GM19452 (cell line): ENCODE data around the gene ANGPT4.

Source experiments
- ATAC-seq: cut with Tn5 transposase; IDR thresholded peaks from one replicate; pipeline ENCODE4 v1.9.1; 2021; ENCODE audit not compliant: unreplicated experiment

Gene ANGPT4, protein sequence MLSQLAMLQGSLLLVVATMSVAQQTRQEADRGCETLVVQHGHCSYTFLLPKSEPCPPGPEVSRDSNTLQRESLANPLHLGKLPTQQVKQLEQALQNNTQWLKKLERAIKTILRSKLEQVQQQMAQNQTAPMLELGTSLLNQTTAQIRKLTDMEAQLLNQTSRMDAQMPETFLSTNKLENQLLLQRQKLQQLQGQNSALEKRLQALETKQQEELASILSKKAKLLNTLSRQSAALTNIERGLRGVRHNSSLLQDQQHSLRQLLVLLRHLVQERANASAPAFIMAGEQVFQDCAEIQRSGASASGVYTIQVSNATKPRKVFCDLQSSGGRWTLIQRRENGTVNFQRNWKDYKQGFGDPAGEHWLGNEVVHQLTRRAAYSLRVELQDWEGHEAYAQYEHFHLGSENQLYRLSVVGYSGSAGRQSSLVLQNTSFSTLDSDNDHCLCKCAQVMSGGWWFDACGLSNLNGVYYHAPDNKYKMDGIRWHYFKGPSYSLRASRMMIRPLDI

DNA sequence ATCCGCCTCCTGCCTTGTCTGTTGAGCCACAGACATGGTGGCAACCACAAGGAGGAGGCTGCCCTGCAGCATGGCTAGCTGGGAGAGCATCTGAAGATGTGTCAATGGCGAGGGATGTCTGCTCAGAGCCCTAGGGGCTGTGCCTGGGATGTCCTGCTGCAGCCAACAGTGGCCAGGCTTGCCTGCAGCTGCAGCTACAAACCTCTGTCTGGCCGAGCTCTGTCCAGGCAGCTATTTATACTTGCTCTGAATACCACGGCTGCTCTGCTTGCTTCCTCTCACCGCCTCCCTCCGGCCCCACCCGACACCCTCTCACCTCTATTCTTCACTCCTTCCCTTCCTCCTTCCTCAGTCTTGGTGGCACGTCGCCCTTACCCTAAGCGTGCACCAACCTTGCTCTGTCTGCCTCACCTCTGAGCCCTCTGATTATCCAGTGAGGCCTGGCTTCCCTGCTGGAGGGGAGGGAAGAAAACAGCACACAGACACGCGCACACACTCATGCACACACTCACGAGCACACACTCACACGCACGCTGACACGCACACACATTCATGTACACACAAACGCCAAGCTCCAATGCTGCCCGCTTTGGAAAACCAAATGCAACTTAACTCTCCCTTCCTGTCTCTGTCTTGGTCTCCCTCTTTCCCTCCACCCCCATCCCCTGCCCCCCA lies at the start of gene ANGPT4:
Gene ANGPT4, minus strand, starts transcription at position 210 of the 675 bp plus-strand sequence. Its CDS starts 120 bp downstream, at position 90.
- no peak for ATAC-seq

DNA sequence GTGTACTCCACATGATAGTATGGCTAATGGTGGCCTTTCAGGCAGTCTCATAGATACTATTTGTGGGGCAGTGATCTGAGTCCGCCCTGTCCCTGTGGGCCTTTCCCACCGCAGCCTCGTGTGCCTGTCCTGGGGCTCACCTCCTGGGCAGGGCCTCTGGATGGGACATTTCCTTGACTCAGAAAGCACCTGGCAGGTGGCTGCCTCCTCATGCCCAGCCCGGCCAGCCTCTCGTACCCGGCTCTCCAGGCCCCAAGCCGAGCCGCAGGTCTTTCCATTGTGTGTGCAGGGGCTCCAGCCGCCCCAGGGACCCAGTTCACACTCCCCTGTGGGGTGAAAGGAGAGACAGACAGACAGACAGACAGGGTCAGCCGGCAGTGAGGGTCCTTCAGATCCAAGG lies 47.7 kb upstream of the ANGPT4 start:
- ATAC-seq: no peak

DNA sequence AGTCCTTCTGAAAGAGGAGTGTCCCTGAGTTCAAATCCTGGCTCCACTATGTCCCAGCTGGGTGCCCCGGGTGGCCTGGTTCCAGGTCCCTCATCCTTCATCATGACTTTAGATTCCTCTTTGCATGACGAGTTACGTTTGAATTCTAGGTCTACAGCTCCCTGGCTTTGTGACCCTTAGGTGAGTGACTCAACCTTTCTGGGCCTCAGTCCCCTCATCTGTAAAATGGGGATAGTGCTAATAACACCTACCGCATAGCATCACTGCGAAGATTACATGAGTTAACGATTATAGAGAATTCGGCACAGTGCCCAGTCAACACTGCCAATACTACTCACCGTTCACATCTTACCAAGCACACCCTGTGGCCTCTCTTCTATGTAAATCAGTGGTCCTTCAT lies 46.5 kb upstream of the ANGPT4 start:
- ATAC-seq: no peak

DNA sequence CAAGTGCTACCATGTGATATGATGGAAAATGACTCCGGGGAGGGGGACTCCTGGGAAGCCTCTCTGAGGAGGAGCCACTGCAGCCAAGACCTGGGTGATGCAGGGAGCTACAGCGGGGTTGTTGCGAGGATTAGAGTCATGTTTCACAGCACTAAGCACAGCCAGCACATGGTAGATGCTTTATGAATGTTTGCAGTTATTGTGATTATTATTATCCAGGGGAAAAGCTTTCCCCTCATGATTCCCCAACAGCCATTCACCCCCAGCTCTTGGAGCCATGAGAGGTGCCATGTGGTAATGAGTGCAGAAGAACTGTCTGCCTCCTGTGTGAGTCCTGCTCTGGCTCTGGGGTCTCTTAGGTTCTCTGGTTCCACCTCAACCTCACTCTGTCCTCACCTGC lies 46.1 kb upstream of the ANGPT4 start:
- ATAC-seq: no peak

DNA sequence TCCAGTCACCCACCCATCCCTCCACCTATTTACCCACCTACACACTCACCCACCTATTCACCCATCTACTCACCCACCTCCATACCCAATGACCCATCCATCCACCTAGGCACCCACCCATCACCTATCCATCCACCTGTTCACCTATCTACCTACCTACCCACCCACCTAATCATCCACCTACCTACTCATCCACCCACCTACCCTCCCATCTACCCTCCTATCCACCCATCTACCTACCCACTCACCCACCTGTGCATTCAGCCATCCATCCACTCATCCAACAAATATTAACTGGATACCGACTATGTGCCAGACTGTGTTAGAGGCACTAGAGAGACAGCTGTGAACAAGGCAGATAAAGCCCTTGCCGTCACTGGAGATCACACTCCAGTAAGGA lies 45.6 kb upstream of the ANGPT4 start:
- no peak for ATAC-seq

DNA sequence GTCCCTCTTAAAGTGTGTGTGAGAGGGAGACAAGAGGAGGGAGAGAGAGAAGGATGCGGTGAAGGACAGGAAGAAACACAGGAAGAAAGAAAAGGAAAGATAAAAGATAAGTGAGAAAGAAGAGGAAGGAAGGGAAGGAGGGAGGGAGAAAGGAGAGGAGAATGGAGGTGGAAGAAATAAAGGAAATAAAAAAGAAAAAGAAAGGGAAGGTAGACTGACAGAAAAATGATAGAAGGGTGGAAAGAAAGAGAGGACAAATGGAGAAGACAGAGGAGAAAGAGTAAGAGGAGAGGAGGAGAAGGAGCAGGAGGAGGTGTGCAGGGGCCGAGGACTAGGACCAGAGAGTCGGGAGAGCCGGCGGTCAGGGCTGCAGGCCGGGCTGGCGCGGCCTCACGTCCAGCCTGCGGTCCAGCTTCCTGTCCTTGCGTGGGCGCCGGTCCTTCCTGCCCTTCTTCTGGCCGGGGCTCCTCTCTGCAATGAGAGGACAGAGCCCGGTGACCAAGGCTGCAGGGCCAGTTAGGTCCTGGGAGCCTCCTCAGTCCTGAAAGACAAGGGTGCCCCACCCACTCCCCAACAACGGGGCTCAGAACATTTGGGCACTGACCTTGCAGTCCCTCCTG lies 44.0 kb upstream of the ANGPT4 start:
- no peak for ATAC-seq

DNA sequence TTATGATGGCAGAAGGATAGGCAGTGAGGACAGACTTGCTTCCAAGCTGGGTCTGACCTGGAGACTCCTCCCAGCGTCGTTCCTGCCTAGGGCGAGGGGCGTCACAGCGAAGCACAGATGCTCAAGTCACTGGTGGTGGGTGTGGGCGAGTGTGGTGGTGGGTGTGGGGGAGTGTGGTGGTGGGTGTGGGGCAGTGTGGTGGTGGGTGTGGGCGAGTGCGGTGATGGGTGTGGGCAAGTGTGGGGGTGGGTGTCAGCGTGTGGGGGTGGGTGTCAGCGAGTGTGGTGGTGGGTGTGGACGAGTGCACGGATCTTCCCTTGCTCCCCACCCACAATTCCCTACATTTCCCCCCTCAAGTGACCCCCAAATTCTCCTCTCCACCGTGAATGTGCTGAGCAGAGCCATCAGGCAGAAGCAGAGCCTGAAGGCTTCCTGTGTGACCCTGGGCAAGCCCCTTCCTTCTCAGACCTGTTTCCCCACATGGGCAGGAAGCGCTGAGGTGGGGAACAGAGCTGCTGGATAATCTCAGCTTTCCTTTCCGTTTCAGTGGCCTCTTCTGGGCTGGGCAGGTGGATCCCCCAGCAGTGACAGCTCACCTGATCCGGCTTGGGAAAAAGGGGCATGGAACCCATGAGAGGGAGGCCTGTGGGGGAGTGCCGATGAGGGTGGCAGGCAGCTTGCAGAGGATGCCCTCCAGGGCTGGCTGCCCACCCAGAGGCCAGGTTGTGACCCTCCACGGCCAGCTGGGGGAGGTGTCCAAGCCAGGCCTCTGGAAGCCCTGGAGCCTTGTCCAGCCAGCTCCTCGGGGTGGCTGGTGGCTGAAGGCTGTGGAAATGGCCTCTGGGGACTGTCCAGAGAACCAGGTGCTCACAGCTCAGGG lies 43.0 kb upstream of the ANGPT4 start:
- ATAC-seq: no peak

DNA sequence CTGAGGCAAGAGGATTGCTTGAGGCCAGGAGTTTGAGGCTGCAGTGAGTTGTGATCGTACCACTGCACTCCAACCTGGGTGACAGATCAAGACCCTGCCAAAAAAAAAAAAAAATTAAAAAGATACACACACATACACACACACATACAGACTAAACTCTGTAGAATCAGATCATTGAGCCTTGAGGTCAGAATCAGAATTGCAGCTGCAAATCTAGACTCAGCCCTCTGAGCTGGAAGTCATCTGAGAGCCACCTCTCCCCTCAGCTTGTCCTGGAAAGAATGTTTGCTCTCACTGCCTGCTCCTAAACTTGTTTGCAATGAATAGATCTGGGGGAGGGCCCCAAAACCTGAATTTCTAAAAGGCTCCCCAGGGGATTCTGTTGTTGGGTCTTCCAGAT lies 41.4 kb upstream of the ANGPT4 start:
- no peak for ATAC-seq

DNA sequence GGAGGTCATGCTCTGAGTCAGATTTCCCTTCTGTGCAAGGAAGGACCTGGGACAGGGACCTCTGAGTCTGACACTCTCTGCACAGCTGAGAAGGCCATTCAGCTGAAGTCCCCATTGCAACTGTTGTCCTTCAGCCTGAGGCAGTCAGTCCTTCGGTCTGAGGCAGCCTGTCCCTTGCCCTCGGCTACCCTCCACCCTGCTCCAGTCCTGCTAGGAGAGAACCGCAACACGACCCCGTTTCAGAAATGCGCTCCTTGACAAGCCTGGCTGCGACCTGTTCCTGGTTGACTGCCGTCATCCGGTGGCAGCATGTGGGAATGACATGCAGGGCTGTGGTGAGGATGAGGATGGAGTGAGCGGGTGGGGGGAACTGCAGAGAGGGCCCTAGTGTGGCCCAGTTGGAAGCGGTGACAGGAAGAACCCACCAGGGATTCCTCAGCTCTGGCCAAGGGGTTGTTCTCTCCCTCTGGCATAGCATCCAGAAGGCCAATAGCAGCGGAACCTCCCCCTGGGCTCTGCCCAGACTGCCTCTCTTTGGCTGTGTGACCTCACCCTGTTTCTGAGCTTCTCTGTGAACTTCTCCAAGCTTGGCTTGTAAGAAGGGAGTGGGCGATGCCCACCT lies 40.3 kb upstream of the ANGPT4 start:
- no peak for ATAC-seq

DNA sequence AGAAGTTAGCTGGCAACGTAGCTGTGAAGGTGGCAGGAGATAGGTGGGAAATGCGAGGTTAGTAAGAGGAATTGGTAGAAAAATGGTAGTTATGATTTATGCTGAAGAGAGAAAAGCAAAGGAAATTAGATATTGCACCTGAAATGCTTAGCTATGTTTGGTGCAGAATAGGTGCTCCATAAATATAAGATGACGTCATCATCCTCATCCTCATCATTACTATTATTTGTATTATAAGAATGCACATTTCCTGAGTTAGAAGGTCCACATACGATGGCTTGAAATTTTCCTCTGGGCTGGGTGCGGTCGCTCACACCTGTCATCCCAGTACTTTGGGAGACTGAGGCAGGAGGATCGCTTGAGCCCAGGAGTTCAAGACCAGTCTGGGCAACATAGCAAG lies 39.5 kb upstream of the ANGPT4 start:
- ATAC-seq: no peak

DNA sequence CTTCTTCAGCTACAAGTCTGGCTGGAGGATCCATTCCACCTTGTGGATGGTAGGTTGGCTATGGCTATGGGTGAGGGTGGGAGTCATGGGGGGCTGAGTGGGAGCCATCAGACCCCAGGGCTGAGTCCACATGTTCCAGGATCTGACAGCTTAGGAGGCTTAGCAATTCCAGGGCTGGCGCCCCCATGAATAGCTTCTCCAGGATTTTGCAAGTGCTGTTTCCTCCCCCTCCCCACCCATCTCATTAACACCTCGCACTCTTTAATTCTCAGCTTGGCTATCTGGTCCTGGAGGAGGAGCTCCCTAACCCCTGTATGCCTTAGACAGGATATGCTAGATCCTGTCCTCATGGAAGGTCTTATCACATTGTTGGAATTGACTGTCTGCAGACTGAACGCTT lies 39.0 kb upstream of the ANGPT4 start:
- ATAC-seq: no peak

DNA sequence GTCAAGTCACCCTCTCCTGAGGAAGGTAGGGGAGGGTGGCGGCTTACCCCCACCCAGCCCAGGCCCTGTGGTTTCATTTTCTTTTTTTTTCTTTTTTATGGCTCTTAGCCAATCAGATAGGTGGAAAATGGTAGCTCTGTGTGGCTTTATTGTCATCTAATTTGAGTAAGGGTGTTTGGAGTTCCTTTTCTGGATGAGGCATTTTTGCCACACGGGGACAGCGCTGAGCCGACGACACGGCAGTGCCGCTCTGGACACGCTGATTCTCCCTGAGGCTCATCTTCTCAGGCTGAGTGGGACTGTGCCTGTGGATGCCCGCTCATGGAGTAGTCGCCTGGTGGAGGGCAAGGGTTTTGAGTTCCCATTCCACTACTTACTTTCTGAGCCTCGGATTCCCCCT lies 37.6 kb upstream of the ANGPT4 start:
- ATAC-seq: no peak

DNA sequence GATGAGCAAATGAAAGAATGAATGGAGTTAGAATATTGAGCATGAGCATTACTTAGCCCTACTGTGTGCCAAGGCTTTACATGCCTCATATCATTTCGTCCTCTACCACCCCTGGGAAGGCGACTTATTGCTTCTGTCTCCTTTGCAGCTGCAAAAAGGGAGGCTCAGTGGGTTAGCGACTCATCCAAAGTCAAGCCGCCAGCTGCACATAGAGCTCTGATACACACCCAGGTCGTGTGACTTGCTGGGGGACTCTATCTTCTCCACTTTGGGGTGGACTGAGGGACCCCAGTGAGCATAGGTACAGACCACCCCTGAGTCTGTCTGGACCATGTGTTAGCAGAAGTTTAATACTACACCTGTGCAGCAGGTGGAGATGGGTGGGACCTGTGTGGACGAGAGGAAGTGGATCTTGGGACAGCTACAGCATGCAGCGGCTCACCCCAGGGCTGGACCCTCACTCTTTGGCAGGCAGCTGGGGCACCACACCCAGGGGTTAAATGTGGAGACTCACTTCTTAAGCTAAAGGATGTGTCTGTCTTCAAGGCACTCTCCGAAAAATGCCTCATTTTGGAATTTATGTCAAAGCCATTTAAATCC lies 36.2 kb upstream of the ANGPT4 start:
- no peak for ATAC-seq

DNA sequence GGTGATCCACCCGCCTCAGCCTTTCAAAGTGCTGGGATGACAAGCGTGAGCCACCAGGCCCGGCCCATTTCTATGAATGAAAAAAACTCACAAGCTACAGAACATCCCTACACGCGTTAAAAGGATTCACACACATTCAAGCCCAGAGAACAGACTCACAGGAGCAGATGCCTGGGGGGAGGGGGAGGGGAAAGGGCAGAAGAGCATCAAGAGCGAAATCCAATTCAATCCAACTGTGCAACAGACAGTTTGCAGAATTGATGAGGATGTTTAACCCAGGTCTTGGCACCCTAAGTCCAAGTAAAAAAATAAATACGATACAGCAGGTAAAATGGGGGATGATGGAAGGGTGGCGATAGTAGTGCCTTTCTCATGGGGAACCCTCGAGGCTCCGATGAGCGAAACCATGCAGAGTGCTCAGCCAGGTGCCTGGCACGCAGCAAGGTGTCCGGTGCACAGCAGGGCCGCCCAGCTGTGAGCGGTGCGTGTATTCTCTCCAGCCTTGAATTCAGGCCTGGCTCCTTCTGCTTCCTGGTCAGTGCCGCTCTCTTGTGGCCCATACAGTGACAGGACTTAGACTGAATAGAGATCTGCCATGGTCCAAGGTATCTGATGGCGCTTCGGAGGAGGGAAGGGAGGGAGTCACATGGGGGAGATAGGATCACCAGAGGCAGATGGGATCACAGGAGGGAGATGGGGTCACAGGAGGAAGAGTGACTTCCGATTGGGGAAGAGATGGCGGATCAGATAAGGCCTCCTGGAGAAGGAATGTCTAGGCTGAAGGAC lies 35.4 kb upstream of the ANGPT4 start:
- no peak for ATAC-seq

DNA sequence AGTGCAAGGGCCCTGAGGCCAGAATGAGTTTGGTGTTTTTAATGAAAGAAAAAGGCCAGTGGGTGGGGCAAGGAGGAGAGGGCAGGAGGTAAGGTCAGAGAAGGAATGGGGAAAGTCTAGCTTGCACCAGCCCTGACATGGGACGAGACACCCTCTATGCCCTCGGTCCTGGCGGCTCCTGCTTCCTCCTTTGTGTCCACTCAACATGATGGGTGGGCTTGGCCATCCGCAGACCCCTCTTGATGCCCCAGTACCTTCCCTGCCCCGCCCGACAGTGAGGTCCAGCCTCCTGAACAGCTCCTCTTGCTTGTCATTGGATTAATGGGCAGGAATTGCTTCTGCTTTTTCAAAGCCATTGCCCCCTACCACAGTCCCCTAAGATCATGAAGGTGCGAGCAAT lies 33.6 kb upstream of the ANGPT4 start:
- no peak for ATAC-seq

DNA sequence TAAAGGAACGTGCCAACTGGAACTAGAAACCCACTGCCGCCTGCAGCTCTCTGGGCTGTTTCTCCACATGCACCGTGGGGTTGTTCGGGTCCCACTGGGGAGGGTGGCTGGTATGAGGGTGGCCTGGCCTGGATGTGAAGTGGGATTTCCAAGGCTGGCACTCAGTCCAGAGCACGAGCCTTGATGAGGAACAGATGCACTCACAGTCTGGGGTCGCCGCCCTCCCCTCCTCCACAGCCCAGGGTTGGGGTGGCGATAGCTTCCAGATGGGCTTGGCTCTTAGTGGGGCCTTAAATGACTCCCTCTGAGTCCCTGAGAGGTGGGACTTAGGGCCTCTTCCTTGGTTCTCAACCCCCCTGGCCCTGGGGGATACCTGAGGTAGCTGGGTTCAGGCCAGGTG lies 30.7 kb upstream of the ANGPT4 start:
- no peak for ATAC-seq

DNA sequence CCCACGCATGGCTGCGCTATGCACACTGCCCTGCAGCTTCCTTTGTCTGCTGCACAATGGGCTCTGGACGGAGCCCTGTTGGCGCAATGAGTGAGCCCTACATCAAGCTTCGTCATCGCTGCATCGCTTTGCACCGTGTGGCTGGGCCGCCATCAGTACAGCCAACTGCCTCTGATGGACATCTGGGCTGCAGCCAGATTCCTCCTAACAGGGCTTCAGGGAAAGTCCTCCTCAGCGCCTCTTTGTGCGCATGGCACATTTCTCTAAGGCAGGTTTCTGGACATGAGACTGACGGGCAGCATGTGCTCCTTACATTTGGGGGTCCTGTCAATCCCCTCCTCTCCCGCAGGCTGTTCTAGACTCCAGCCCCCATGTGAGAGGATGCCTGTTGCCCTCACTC lies 29.7 kb upstream of the ANGPT4 start:
- ATAC-seq: no peak

DNA sequence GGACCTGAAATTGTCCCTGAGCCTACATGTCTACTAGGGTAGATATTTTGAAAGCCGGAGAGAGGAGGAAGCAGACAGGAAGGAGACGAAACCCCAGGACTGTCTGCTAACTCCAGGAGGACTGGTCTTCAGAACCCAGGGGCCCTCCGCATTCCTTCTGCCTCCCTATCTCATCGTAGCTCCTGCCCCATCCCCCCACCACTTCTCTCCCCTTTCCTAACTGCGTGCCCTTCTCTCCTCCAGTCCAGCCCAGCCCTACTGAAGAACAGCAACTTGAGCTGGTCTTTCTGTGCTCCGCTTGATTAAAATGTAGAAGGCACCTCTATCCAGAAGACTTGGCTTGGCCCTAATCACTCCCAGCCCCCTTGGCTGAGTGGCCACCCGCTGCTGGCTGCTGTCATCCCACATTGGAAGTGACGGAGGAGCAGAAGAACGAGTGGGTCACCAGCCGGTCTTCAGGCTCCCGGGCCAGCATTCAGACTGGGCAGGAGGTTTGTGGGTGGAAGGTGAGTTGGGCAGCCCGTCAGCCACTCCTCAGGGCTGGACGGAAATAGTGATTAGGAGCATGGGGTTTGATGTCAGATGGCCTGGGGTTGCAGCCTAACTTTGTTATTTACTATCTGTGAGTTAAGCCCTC lies 28.8 kb upstream of the ANGPT4 start:
- no peak for ATAC-seq

DNA sequence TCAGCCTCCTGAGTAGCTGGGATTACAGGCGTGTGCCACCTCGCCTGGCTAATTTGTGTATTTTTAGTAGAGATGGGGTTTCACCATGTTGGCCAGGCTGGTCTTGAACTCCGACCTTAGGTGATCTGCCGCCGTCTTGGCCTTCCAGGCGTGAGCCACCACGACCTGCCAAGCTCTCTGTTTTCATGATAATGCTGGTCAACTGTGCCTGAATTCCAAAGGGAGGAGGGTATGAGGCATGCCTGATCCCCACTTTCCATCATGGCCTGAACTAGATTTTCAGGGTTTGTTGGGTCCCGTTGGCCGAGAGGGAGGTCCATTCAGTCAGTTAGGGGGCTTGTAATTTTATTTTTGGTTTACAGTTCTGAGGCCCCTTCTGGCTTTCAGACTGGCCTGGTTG lies 28.0 kb upstream of the ANGPT4 start:
- ATAC-seq: no peak
